ENCODE results near the gene SLC16A7. TPM values are rescaled to one million over a fixed set of nuclear protein-coding genes. Genes with fewer than 3 reads are reported as not detected.
"Not testable (repeated sequence)": the region's sequence is repeated elsewhere in the genome, so short reads cannot be mapped to it uniquely, and the experiment has no call there.

The SLC16A7 gene
- total RNA-seq, 1 donor from 2014 or later: 4.3 TPM

GRCh38 chr12:59736786-59737185 is 141.0 kb downstream of the SLC16A7 start:
- H3K27me3 Mint-ChIP-seq (ENCODE audit: low read depth): no peaks in the 10 kb centered on the region
- no peak overlapping the region for H3K4me3 Mint-ChIP-seq
- no peak overlapping the region for H3K27ac Mint-ChIP-seq
- H3K36me3 Mint-ChIP-seq: no peaks in the 10 kb centered on the region
- TF ChIP-seq CTCF (IDR thresholded peaks at IDR 0.05; ENCODE audit: unreplicated experiment): no peak
- peaks cover 4% of the 10 kb centered on the region for H3K4me1 Mint-ChIP-seq
- no peaks in the 10 kb centered on the region for H3K9me3 Mint-ChIP-seq
- no peak for DNase-seq (ENCODE audit: low spot score in 2 of 2, unreplicated experiment in 2 of 2)

GRCh38 chr12:59737725-59738463 is 142.1 kb downstream of the SLC16A7 start:
- Mint-ChIP-seq H3K4me1 (peaks cover 4% of the 10 kb centered on the region), H3K36me3 (no peaks in the 10 kb centered on the region), H3K27me3 (ENCODE audit: low read depth) (no peaks in the 10 kb centered on the region), H3K9me3 (no peaks in the 10 kb centered on the region), H3K4me3 (no peak overlapping the region), H3K27ac (no peak overlapping the region)
- TF ChIP-seq CTCF (IDR thresholded peaks at IDR 0.05; ENCODE audit: unreplicated experiment): no peak
- no peak for DNase-seq (ENCODE audit: low spot score in 2 of 2, unreplicated experiment in 2 of 2)

- no peaks in the 10 kb centered on the region for H3K27me3 Mint-ChIP-seq (ENCODE audit: low read depth)
- no peaks in the 10 kb centered on the region for H3K36me3 Mint-ChIP-seq
- TF ChIP-seq CTCF (IDR thresholded peaks at IDR 0.05; ENCODE audit: unreplicated experiment): no peak
- DNase-seq (ENCODE audit: low spot score in 2 of 2, unreplicated experiment in 2 of 2): no peak
- H3K9me3 Mint-ChIP-seq: no peaks in the 10 kb centered on the region
- H3K27ac Mint-ChIP-seq: no peak overlapping the region
- no peak overlapping the region for H3K4me3 Mint-ChIP-seq
- H3K4me1 Mint-ChIP-seq: no peaks in the 10 kb centered on the region
Measured at GRCh38 chr12:59742841-59743240, 147.0 kb downstream of the SLC16A7 start.

GRCh38 chr12:59744564-59744963 is 148.7 kb downstream of the SLC16A7 start:
- no peaks in the 10 kb centered on the region for H3K27me3 Mint-ChIP-seq (ENCODE audit: low read depth)
- no peaks in the 10 kb centered on the region for H3K36me3 Mint-ChIP-seq
- H3K9me3 Mint-ChIP-seq: peaks cover 3% of the 10 kb centered on the region
- H3K27ac Mint-ChIP-seq: no peak overlapping the region
- DNase-seq (ENCODE audit: low spot score in 2 of 2, unreplicated experiment in 2 of 2): no peak
- H3K4me3 Mint-ChIP-seq: no peak overlapping the region
- TF ChIP-seq CTCF (IDR thresholded peaks at IDR 0.05; ENCODE audit: unreplicated experiment): no peak
- H3K4me1 Mint-ChIP-seq: no peaks in the 10 kb centered on the region

- not testable (repeated sequence) for H3K27ac Mint-ChIP-seq; H3K4me3 Mint-ChIP-seq; H3K27me3 Mint-ChIP-seq (ENCODE audit: low read depth); H3K36me3 Mint-ChIP-seq; H3K4me1 Mint-ChIP-seq; DNase-seq (ENCODE audit: low spot score in 2 of 2, unreplicated experiment in 2 of 2)
- H3K9me3 Mint-ChIP-seq: peaks cover 24% of the 10 kb centered on the region
Measured at GRCh38 chr12:59751091-59751490, 155.3 kb downstream of the SLC16A7 start.

- H3K4me1 Mint-ChIP-seq: peaks cover 10% of the 10 kb centered on the region
- H3K36me3 Mint-ChIP-seq: no peaks in the 10 kb centered on the region
- H3K9me3 Mint-ChIP-seq: peaks cover 3% of the 10 kb centered on the region
- TF ChIP-seq CTCF (IDR thresholded peaks at IDR 0.05; ENCODE audit: unreplicated experiment): no peak
- H3K27ac Mint-ChIP-seq: no peak overlapping the region
- DNase-seq (ENCODE audit: low spot score in 2 of 2, unreplicated experiment in 2 of 2): no peak
- no peaks in the 10 kb centered on the region for H3K27me3 Mint-ChIP-seq (ENCODE audit: low read depth)
- no peak overlapping the region for H3K4me3 Mint-ChIP-seq
Measured at GRCh38 chr12:59761542-59761941, 165.7 kb downstream of the SLC16A7 start.

All from mesothelial cell of epicardium (in vitro differentiated cells).